HL-60 (cell line): Measurements from ENCODE around the gene SHLD3.

Source experiments
- DNase-seq, 2 experiments: peaks; one replicate each; pipeline ENCODE4 v3.0.0-alpha.2; 2010 to 2020; ENCODE audit warnings: low read depth in 1 of 2, low spot score in 1 of 2
- H3K27ac ChIP-seq: fragments of 250-450 bp; sonication (Bioruptor Pico); replicated peaks from 2 replicates; pipeline ENCODE4 v1.5.1; 2020; ENCODE audit warnings: mild to moderate bottlenecking, moderate library complexity
- H3K27me3 ChIP-seq: fragments of 250-450 bp; sonication (Bioruptor Pico); 2 replicates; pipeline ENCODE4 v1.5.1; 2021; ENCODE audit warnings: mild to moderate bottlenecking, moderate library complexity; ENCODE audit not compliant: insufficient read depth, poor library complexity, severe bottlenecking
- H3K4me3 ChIP-seq: replicated peaks from 2 replicates; pipeline ENCODE4 v1.5.1; 2011; ENCODE audit warnings: mild to moderate bottlenecking, control low read depth, low read length; ENCODE audit not compliant: insufficient read depth
- CTCF ChIP-seq: IDR thresholded peaks from one replicate; pipeline ENCODE4 v1.5.1; 2011; ENCODE audit warnings: low read length, control low read depth, inconsistent platforms; ENCODE audit not compliant: insufficient read depth
- GABPA ChIP-seq: IDR thresholded peaks from 2 replicates; pipeline ENCODE4 v1.6.1; 2012; ENCODE audit warnings: low read depth
- POLR2AphosphoS5 ChIP-seq: IDR thresholded peaks from 2 replicates; pipeline ENCODE4 v1.6.1; 2012; ENCODE audit warnings: low read depth
- REST ChIP-seq: IDR thresholded peaks from 2 replicates; pipeline ENCODE4 v1.6.1; 2012; ENCODE audit warnings: low read depth; ENCODE audit not compliant: insufficient replicate concordance
- SPI1 ChIP-seq: IDR thresholded peaks from 2 replicates; pipeline ENCODE4 v1.6.1; 2012; ENCODE audit warnings: low read depth, mild to moderate bottlenecking, borderline replicate concordance

The SHLD3 gene

GRCh38 chr5:65647941-65648340 lies 23.1 kb downstream of the SHLD3 start:
- TF ChIP-seq CTCF (no peak), GABPA (no peak), REST (no peak), SPI1 (no peak), POLR2AphosphoS5 (no peak)
- no peaks in the 10 kb centered on the region for H3K27me3 ChIP-seq
- DNase-seq: no peak
- H3K4me3 ChIP-seq: no peak overlapping the region
- H3K27ac ChIP-seq: no peak overlapping the region

DNA sequence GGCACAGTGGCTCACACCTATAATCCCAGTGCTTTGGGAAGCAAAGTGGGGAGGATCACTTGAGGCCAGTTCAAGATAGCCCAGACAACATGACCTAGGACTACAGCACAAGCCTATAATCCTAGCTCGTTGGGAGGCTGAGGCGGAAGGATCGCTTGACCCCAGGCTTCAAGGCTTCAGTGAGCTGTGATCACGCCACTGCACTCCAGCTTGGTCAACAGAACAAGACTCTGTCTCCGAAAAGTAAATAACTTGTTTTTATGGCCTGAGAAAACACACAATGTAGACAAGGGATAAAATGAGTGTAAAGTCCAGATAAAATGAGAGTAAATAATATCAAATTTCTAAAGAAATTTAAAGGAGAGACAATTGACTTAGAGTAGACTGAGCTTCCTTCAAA lies 26.3 kb downstream of the SHLD3 start:
- no peak for DNase-seq
- H3K27me3 ChIP-seq: no peaks in the 10 kb centered on the region
- TF ChIP-seq CTCF: no peak
- no peak for TF ChIP-seq SPI1
- TF ChIP-seq REST: no peak
- TF ChIP-seq GABPA: no peak
- TF ChIP-seq POLR2AphosphoS5: no peak
- H3K4me3 ChIP-seq: no peak overlapping the region
- H3K27ac ChIP-seq: no peak overlapping the region

GRCh38 chr5:65654713-65655112 lies 29.9 kb downstream of the SHLD3 start:
- no peak for TF ChIP-seq POLR2AphosphoS5
- TF ChIP-seq SPI1: no peak
- no peak for TF ChIP-seq REST
- TF ChIP-seq GABPA: no peak
- no peak for TF ChIP-seq CTCF
- no peak overlapping the region for H3K27ac ChIP-seq
- H3K27me3 ChIP-seq: no peaks in the 10 kb centered on the region
- DNase-seq: no peak
- H3K4me3 ChIP-seq: no peak overlapping the region
